Hematopoietic multipotent progenitor cell treated with erythropoietin and hydrocortisone succinate and interleukin-3 and kit ligand, for 8 days (in vitro differentiated cells): ENCODE measurements around the gene IL18RAP.
A peak's percentile ranks its signal among the peaks of the same experiment; 100 is the strongest.

Experiments
- DNase-seq: peaks from one replicate; pipeline ENCODE4 v3.0.0-alpha.2; 2015

IL18RAP gene, protein sequence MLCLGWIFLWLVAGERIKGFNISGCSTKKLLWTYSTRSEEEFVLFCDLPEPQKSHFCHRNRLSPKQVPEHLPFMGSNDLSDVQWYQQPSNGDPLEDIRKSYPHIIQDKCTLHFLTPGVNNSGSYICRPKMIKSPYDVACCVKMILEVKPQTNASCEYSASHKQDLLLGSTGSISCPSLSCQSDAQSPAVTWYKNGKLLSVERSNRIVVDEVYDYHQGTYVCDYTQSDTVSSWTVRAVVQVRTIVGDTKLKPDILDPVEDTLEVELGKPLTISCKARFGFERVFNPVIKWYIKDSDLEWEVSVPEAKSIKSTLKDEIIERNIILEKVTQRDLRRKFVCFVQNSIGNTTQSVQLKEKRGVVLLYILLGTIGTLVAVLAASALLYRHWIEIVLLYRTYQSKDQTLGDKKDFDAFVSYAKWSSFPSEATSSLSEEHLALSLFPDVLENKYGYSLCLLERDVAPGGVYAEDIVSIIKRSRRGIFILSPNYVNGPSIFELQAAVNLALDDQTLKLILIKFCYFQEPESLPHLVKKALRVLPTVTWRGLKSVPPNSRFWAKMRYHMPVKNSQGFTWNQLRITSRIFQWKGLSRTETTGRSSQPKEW

GRCh38 chr2:102422910-102423309 is at the start of gene IL18RAP:
TSS of gene IL18RAP (plus strand) at chr2:102423160. CDS start at chr2:102423278, 118 bp downstream.
- no peak for DNase-seq

DNA sequence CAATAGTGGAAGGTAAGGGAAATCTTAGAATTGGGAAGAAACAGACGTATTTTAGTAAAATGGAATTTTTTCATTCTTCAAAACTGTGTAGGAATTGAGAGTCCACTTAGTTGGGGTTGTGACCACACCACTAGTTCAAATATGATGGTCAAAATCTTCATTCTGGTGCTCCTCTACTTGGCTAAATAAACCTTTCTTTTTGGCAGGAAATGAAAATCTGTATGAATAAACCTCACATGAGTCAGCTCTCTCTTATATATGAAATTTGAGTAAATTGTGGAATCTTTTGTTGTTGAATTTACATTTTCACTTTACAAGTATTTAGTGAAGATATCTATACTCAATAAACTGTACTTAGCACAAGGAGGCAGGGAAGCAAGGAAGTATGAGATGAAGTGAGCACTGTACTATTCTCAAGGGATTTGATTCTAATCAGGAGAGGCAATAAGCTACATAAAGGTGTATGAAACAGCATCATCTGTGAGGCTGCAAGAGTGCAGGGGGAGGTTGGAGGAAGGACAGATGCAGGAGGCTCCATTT is 46.8 kb upstream of the IL18RAP start:
- DNase-seq, result no peak

GRCh38 chr2:102383722-102384121 is 39.2 kb upstream of the IL18RAP start:
- no peak for DNase-seq

- DNase-seq, result no peak
These were observed 37.4 kb upstream of the IL18RAP start for GRCh38 chr2:102385522-102385921.

DNA sequence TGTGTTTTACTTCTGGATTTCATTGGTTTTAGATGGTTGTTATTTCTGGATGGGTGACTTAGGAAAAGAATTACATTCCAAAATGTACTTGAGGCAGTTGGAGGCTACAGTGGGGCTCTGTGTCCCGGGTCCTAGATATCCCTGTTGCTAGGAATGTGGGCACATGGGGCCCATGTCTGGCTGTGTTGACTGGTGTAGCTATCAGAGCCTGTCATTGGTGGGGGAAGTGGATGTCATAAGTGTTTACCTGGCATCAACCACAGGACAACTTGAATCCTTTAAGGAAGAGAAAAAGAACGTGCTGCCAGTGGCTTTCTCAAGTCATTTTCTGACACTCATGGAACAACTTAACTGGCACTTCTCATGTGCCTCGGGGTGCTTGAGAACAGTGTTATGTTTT is 37.0 kb upstream of the IL18RAP start:
- DNase-seq, result no peak

DNA sequence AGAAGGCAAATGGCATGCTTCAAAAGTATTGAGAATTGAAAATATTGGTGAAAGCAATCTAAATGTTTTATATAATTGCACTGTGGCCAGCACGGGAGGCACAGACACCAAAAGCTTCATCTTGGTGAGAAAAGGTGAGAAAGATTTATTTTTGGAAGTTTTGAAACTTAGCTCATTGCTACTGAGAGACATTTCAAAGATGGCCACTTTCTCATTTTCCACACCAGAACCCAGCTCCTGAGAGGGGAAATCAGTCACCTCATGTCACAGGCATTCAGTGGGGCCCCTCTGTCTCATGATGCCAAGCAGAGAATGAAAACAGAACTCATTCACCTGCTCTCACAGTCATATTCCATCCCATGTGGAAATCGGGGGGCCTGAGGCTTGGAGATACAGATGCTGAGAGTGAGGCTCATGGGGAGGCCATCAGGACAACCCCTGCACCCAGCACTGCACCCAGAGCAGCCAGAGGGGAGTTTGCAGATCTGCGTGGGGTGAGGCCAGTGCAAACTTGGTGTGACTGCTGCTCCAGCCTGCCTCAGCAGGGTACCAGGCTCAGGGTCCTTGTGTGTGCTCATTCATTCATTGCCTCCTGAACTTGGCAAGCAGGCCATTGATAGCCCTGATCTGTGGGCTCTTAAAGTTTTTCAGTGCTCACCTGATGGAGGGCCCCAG is 36.0 kb upstream of the IL18RAP start:
- no peak for DNase-seq

- no peak for DNase-seq
These were observed 35.0 kb upstream of the IL18RAP start for GRCh38 chr2:102387763-102388546.

DNA sequence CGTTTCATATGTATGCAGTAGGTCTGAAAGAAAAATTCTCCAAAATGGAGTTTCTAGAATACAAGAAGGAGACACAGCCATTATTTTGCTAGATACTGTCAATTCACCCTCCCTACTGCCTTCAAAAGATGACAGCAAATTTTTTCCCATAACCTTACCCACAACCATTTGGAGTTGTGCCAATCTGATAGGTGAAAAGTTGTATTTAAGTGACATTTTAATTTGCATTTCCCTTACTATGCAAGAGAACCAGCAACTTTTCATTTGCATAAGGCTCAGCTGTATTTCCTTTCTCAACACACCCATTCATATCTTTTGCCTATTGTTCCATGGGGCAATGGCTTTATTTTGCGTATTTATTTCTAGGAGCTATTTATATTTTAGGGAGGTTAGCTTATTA is 31.4 kb upstream of the IL18RAP start:
- DNase-seq, result peak; percentile 73

GRCh38 chr2:102392096-102392495 is 30.9 kb upstream of the IL18RAP start:
- DNase-seq, result no peak

- no peak for DNase-seq
These were observed 30.0 kb upstream of the IL18RAP start for GRCh38 chr2:102392942-102393341.

GRCh38 chr2:102396012-102396411 is 26.9 kb upstream of the IL18RAP start:
- DNase-seq, result no peak

DNA sequence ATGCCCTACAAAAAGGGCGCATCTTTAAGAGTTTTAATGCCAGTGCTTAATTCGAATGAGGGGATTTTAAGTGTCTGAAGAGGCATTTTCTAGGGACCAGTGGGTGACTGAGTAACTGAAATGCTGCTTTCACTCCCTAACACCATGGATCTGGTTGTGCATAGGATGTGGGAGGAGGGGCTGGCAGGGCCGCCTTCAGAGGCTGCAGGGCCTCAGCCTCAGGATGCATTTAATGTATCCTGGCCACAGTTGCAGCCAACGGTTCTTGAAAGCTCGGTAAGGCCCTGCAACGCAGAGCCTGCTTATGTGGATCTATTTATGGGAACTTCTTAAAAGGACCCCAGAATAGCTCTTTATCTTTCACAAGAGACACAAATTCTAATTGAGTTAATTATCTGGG is 25.8 kb upstream of the IL18RAP start:
- no peak for DNase-seq

GRCh38 chr2:102399499-102400141 is 23.3 kb upstream of the IL18RAP start:
- DNase-seq, result no peak

DNA sequence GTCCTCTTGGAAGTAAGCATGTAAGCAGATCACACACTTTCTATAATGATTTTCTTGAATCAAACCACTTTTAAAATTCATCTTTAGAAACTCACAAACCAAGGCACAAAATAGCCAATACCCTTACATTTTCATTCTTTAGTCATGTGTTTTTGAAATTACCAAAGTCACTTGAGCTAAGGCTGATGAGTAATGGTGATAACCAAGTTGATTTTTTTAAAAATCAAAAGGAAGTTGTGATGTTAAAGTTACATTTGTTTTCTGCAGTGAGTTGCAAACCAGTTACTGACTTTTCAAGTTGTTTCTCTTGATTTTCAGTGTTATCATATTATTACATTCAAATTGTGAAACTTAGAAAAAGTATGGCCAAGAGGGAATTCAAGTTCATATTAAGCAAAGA is 21.5 kb upstream of the IL18RAP start:
- no peak for DNase-seq

DNA sequence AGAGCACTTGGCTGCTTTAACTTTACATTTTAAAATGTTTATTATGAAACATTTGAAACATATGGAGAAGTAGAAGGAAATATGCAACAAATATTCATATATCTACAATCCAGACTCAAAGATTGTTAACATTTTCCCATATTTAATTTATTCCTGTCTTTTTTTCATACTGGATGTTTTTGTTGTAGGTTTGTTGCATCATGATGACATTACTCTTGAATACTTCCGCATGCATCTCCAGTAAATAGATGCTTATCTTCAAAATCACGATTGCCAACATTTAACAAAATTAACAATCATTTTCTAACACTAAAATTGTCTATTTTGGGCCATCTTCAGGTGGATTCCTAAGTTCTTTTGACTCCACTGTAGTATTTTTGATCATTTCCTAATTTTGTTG is 21.1 kb upstream of the IL18RAP start:
- DNase-seq, result no peak

- DNase-seq, result no peak
These were observed 12.0 kb upstream of the IL18RAP start for GRCh38 chr2:102410952-102411351.

DNA sequence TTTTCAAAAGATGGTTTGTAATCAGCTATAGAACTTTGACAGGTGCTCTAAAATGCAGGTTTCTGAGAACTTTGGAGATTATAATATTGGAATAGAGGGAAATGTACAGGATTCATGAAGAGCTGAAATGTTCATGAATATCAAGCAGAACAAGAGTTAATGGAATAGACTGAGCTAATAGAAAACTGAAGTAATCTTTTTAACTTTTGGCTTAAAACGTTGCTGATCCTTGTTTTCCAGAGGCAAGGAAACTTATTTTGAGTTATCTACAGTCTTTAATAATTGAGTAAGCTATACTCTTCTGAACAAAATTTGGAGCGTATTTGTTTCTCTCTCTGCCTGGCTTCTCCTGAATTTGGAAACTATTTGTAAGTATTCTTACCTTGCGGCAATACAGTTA is 10.8 kb upstream of the IL18RAP start:
- DNase-seq, result no peak

DNA sequence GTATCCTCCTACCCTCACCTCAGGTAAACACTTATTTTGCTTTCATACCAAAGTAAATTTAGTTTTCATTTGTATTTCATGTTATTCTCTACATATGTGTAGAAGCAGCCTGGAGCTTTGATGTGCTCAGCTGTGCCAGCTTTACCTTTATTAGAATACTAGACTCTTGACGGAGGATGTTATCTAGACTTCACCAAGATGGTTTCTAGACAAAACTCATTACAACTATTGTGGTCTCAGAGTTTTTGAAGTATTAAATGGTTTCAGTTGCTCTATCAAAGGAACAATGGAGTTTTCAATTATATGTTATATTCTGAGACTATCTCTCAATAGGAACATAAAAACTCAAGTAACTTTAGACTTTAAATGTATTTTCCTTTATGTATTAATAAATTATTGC is 5.0 kb upstream of the IL18RAP start:
- DNase-seq, result no peak

DNA sequence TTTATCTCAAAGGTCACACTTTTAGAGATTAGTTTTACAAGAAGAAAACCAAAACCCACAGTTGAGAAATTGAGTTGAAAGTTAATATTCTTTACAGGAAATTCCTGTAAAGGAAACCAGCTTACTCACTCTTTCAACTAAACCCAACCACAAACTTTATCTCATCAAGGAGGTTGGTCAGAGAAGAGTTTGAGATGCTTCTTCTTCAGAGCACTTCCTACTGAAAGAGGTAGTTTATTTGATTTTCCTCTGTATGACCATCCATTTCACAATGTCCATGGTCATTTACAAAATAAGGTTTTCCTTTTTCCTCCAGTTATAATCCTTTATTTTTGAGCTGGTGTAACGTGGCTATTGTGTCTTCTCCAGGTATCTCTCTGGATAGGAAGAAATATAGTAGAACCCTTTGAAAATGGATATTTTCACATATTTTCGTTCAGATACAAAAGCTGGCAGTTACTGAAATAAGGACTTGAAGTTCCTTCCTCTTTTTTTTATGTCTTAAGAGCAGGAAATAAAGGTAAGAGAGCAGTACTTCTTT is 4.5 kb upstream of the IL18RAP start:
- peak; percentile 76 for DNase-seq

- peak; percentile 65 for DNase-seq
These were observed 2.7 kb upstream of the IL18RAP start for GRCh38 chr2:102420290-102420689.

GRCh38 chr2:102421890-102422759 is 835 bp upstream of the IL18RAP start:
- peak; percentile 82 for DNase-seq
